CD4-positive, alpha-beta T cell (primary cell): ENCODE results near the gene PPIF. TPM values are rescaled to one million over a fixed set of nuclear protein-coding genes. Genes with fewer than 3 reads are reported as not detected.

ENCODE experiments used
- ATAC-seq: fragments of 200-7000 bp; cut with Tn5 transposase; one replicate; pipeline ENCODE4 v1.10.0; 2022; ENCODE audit warnings: mild to moderate bottlenecking; ENCODE audit not compliant: poor library complexity
- CTCF ChIA-PET: fragments of 350-600 bp; sonication (Branson Sonifier 250); formaldehyde crosslinking; loops from one replicate; lab custom pipeline; 2021; ENCODE audit warnings: antibody characterized with exemption, inconsistent platforms; lab: Charles Lee
- POLR2A ChIA-PET: fragments of 350-600 bp; sonication (Branson Sonifier 250); formaldehyde crosslinking; loops from one replicate; lab custom pipeline; 2021; ENCODE audit warnings: antibody characterized with exemption, inconsistent platforms; lab: Charles Lee
- DNase-seq, 14 experiments: peaks; one replicate each; pipeline ENCODE4 v3.0.0-alpha.2; 2013 to 2020; ENCODE audit warnings: mixed read lengths in 2 of 14
- H3K27ac ChIP-seq, 2 donors: one replicate each; pipeline versions ENCODE4 v1.5.1 to v1.7.0; 2013; ENCODE audit warnings: low read length in 2 of 2, low read depth in 1 of 2, mild to moderate bottlenecking in 1 of 2
- H3K27me3 ChIP-seq, 2 experiments: 1 replicate in 1 of 2; 2 replicates in 1 of 2; pipeline versions ENCODE4 v1.6.1 to v1.7.0; 2013; ENCODE audit warnings: low read length in 2 of 2, control low read depth in 1 of 2, mild to moderate bottlenecking in 1 of 2, moderate library complexity in 1 of 2; ENCODE audit not compliant: insufficient read depth in 2 of 2, control insufficient read depth in 1 of 2
- H3K36me3 ChIP-seq: one replicate; pipeline ENCODE4 v1.6.1; 2013; ENCODE audit warnings: low read length, control low read depth; ENCODE audit not compliant: insufficient read depth
- H3K4me1 ChIP-seq: one replicate; pipeline ENCODE4 v1.6.1; 2013; ENCODE audit warnings: low read length, control low read depth; ENCODE audit not compliant: insufficient read depth
- H3K4me3 ChIP-seq: one replicate; pipeline ENCODE4 v1.5.1; 2013; ENCODE audit warnings: mild to moderate bottlenecking, low read length, moderate library complexity
- H3K9me3 ChIP-seq, 2 experiments: 1 replicate in 1 of 2; 2 replicates in 1 of 2; pipeline versions ENCODE4 v1.6.1 to v1.7.0; 2013; ENCODE audit warnings: low read length in 2 of 2, mild to moderate bottlenecking in 2 of 2, control low read depth in 1 of 2, moderate library complexity in 1 of 2; ENCODE audit not compliant: control insufficient read depth in 1 of 2, insufficient read depth in 1 of 2
- H3K27ac Mint-ChIP-seq: one replicate; pipeline ENCODE4 v1.8.0; 2020; ENCODE audit warnings: mixed read lengths
- H3K27me3 Mint-ChIP-seq: one replicate; pipeline ENCODE4 v1.8.0; 2021; ENCODE audit warnings: mixed read lengths
- H3K36me3 Mint-ChIP-seq: one replicate; pipeline ENCODE4 v1.8.0; 2021; ENCODE audit warnings: low read depth, mixed read lengths
- H3K4me1 Mint-ChIP-seq: one replicate; pipeline ENCODE4 v1.8.0; 2021; ENCODE audit warnings: low read depth, mixed read lengths
- H3K4me3 Mint-ChIP-seq: one replicate; pipeline ENCODE4 v1.8.0; 2020; ENCODE audit warnings: mild to moderate bottlenecking, mixed read lengths
- H3K9me3 Mint-ChIP-seq: one replicate; pipeline ENCODE4 v1.8.0; 2020; ENCODE audit warnings: mixed read lengths
- CTCF ChIP-seq: fragments of 200-600 bp; IDR thresholded peaks from one replicate; pipeline ENCODE4 v1.8.0; 2022; ENCODE audit warnings: antibody characterized with exemption, mild to moderate bottlenecking
- intact Hi-C, 2 experiments: fragments of 100-400 bp; cut with DNase I in 1 of 2; cut with micrococcal nuclease in 1 of 2; formaldehyde crosslinking; loops; one replicate each; pipeline versions ENCODE4 v1.15.1 to v1.9.0; 2023 to 2025; cut with DNase I, micrococcal nuclease
- total RNA-seq, 174 experiments: library from RNA in 2 of 174; stranded (reverse) in 2 of 174; gene quantifications; one replicate each; pipeline ENCODE4 v1.2.3 and lab custom pipeline; 2021 to 2026

PPIF gene
- total RNA-seq, 2 experiments from 2014 or later: 42.4 to 42.7 TPM

- H3K27me3 ChIP-seq: no peaks in the 10 kb centered on the region
- H3K36me3 ChIP-seq: no peaks in the 10 kb centered on the region
- Mint-ChIP-seq H3K27me3 (no peaks in the 10 kb centered on the region), H3K4me3 (no peak overlapping the region), H3K9me3 (no peaks in the 10 kb centered on the region), H3K27ac (no peak overlapping the region), H3K4me1 (no peaks in the 10 kb centered on the region), H3K36me3 (no peaks in the 10 kb centered on the region)
- H3K27ac ChIP-seq: no peak overlapping the region
- CTCF ChIA-PET: no interaction called here
- intact Hi-C loops: no loop called here
- no peaks in the 10 kb centered on the region for H3K9me3 ChIP-seq
- peak in 2 of 14 experiments; percentile 2 to 28 for DNase-seq
- H3K4me1 ChIP-seq: no peaks in the 10 kb centered on the region
- no peak overlapping the region for H3K4me3 ChIP-seq
- no peak for TF ChIP-seq CTCF
- ATAC-seq: no peak
- POLR2A ChIA-PET: interaction anchor here (0.6 kb wide), 1 partner anchor 1294 kb away, joined by 6 read pairs; no protein-coding TSS in a partner anchor
These were observed 43.4 kb downstream of the PPIF start for GRCh38 chr10:79390551-79391229.

GRCh38 chr10:79391231-79392019, 44.2 kb downstream of the PPIF start:
- Histone ChIP-seq H3K4me3 (no peak overlapping the region), H3K27me3 (no peaks in the 10 kb centered on the region), H3K4me1 (no peaks in the 10 kb centered on the region), H3K36me3 (no peaks in the 10 kb centered on the region), H3K9me3 (no peaks in the 10 kb centered on the region), H3K27ac (no peak overlapping the region)
- TF ChIP-seq CTCF: no peak
- ChIA-PET POLR2A (no interaction called here), CTCF (no interaction called here)
- no peaks in the 10 kb centered on the region for H3K36me3 Mint-ChIP-seq
- no peak for DNase-seq
- no peaks in the 10 kb centered on the region for H3K4me1 Mint-ChIP-seq
- no peak overlapping the region for H3K4me3 Mint-ChIP-seq
- H3K27me3 Mint-ChIP-seq: no peaks in the 10 kb centered on the region
- no peak for ATAC-seq
- no peaks in the 10 kb centered on the region for H3K9me3 Mint-ChIP-seq
- no peak overlapping the region for H3K27ac Mint-ChIP-seq
- intact Hi-C loops: no loop called here

GRCh38 chr10:79392020-79392398, 44.7 kb downstream of the PPIF start:
- Histone ChIP-seq H3K4me3 (no peak overlapping the region), H3K27ac (no peak overlapping the region), H3K27me3 (no peaks in the 10 kb centered on the region), H3K4me1 (no peaks in the 10 kb centered on the region), H3K36me3 (no peaks in the 10 kb centered on the region), H3K9me3 (no peaks in the 10 kb centered on the region)
- H3K4me1 Mint-ChIP-seq: no peaks in the 10 kb centered on the region
- no peak overlapping the region for H3K27ac Mint-ChIP-seq
- ATAC-seq: no peak
- H3K4me3 Mint-ChIP-seq: no peak overlapping the region
- intact Hi-C loops: no loop called here
- CTCF ChIA-PET: no interaction called here
- TF ChIP-seq CTCF: no peak
- H3K9me3 Mint-ChIP-seq: no peaks in the 10 kb centered on the region
- H3K36me3 Mint-ChIP-seq: no peaks in the 10 kb centered on the region
- DNase-seq: no peak
- H3K27me3 Mint-ChIP-seq: no peaks in the 10 kb centered on the region
- POLR2A ChIA-PET: no interaction called here
